ENCODE measurements around the gene KRTAP9-4. TPM values are rescaled to one million over a fixed set of nuclear protein-coding genes. Genes with fewer than 3 reads are reported as not detected.

KRTAP9-4 gene, protein sequence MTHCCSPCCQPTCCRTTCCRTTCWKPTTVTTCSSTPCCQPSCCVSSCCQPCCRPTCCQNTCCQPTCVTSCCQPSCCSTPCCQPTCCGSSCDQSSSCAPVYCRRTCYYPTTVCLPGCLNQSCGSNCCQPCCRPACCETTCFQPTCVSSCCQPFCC
- total RNA-seq (ENCODE audit: low replicate concordance), result not detected in 2 replicates

DNA sequence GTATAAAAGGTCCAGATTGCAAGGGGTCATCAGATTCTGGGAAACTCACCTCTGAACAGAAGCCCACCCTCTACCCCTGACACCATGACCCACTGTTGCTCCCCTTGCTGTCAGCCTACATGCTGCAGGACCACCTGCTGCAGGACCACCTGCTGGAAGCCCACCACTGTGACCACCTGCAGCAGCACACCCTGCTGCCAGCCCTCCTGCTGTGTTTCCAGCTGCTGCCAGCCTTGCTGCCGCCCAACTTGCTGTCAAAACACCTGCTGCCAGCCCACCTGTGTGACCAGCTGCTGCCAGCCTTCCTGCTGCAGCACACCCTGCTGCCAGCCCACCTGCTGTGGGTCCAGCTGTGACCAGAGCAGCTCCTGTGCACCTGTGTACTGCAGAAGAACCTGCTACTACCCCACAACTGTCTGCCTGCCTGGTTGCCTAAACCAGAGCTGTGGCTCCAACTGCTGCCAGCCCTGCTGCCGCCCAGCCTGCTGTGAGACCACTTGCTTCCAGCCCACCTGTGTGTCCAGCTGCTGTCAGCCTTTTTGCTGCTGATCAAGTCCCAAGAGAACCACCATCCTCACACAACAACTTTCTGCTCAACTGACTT is at the start of gene KRTAP9-4:
Gene KRTAP9-4, plus strand, starts transcription at position 51 of the 604 bp plus-strand sequence. Its CDS starts 34 bp downstream, at position 85.

DNA sequence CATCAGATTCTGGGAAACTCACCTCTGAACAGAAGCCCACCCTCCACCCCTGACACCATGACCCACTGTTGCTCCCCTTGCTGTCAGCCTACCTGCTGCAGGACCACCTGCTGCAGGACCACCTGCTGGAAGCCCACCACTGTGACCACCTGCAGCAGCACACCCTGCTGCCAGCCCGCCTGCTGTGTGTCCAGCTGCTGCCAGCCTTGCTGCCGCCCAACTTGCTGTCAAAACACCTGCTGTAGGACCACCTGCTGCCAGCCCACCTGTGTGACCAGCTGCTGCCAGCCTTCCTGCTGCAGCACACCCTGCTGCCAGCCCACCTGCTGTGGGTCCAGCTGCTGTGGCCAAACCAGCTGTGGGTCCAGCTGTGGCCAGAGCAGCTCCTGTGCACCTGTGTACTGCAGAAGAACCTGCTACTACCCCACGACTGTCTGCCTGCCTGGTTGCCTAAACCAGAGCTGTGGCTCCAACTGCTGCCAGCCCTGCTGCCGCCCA is 22.8 kb upstream of the KRTAP9-4 start, which contains the start of gene KRTAP9-2:
Gene KRTAP9-2, plus strand, starts transcription at position 51 of the 498 bp plus-strand sequence. Its CDS starts 7 bp downstream, at position 58.

DNA sequence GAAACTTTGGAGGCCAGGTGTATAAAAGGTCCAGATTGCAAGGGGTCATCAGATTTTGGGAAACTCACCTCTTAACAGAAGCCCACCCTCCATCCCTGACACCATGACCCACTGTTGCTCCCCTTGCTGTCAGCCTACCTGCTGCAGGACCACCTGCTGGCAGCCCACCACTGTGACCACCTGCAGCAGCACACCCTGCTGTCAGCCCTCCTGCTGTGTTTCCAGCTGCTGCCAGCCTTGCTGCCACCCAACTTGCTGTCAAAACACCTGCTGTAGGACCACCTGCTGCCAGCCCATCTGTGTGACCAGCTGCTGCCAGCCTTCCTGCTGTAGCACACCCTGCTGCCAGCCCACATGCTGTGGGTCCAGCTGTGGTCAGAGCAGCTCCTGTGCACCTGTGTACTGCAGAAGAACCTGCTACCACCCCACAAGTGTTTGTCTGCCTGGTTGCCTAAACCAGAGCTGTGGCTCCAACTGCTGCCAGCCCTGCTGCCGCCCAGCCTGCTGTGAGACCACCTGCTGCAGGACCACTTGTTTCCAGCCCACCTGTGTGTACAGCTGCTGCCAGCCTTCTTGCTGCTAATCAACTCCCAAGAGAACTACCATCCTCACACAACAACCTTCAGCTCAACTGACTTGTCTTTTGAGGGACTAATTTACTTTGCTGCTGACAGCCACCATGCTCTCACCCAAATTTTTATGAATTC is 16.9 kb upstream of the KRTAP9-4 start, which contains the start of gene KRTAP9-3:
Gene KRTAP9-3, plus strand, starts transcription at position 51 of the 707 bp plus-strand sequence. Its CDS starts 53 bp downstream, at position 104.

DNA sequence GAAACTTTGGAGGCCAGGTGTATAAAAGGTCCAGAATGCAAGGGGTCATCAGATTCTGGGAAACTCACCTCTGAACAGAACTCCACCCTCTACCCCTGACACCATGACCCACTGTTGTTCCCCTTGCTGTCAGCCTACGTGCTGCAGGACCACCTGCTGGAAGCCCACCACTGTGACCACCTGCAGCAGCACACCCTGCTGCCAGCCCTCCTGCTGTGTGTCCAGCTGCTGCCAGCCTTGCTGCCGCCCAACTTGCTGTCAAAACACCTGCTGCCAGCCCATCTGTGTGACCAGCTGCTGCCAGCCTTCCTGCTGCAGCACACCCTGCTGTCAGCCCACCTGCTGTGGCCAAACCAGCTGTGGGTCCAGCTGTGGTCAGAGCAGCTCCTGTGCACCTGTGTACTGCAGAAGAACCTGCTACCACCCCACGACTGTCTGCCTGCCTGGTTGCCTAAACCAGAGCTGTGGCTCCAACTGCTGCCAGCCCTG is 11.5 kb upstream of the KRTAP9-4 start, which contains the start of gene KRTAP9-8:
Gene KRTAP9-8, plus strand, starts transcription at position 51 of the 489 bp plus-strand sequence. Its CDS starts 53 bp downstream, at position 104.

DNA sequence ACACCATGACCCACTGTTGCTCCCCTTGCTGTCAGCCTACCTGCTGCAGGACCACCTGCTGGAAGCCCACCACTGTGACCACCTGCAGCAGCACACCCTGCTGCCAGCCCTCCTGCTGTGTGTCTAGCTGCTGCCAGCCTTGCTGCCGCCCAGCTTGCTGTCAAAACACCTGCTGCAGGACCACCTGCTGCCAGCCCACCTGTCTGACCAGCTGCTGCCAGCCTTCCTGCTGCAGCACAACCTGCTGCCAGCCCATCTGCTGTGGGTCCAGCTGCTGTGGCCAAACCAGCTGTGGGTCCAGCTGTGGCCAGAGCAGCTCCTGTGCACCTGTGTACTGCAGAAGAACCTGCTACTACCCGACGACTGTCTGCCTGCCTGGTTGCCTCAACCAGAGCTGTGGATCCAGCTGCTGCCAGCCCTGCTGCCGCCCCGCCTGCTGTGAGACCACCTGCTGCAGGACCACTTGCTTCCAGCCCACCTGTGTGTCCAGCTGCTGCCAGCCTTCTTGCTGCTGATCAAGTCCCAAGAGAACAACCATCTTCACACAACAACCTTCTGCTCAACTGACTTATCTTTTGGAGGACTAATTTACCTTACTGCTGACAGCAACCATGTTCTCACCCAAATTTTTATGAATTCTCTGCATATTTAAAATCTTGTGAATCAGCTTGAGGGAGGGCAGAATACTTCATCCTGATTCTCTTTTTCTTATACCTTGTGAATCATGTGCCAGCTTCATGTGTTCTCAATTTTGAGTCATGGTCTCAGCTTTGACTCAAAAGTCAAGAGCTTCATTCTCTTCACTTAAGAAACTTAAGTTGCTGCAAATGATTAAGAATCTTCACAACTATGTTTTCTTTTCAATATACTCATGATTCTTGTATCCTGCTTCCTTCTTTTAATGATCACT is 6.1 kb downstream of the KRTAP9-4 start, which contains the start of gene KRTAP9-9:
Gene KRTAP9-9, plus strand, starts transcription at position 4 of the 910 bp plus-strand sequence.

DNA sequence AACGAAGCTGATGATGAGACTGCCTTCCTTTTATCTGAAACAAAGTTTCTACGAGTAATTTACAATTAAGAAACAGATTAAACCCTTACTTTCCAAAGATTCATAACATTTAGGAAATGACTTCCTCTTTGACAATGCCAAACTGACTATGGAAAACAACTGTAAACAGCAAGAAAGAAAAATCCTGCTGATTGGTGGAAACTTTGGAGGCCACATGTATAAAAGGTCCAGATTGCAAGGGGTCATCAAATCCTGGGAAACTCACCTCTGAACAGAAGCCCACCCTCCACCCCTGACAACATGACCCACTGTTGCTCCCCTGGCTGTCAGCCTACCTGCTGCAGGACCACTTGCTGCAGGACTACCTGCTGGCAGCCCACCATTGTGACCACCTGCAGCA is 15.6 kb downstream of the KRTAP9-4 start, which contains the start of gene KRTAP9-6:
Gene KRTAP9-6, plus strand, starts transcription at position 301 of the 400 bp plus-strand sequence. Its CDS starts 0 bp downstream, at position 301.

DNA sequence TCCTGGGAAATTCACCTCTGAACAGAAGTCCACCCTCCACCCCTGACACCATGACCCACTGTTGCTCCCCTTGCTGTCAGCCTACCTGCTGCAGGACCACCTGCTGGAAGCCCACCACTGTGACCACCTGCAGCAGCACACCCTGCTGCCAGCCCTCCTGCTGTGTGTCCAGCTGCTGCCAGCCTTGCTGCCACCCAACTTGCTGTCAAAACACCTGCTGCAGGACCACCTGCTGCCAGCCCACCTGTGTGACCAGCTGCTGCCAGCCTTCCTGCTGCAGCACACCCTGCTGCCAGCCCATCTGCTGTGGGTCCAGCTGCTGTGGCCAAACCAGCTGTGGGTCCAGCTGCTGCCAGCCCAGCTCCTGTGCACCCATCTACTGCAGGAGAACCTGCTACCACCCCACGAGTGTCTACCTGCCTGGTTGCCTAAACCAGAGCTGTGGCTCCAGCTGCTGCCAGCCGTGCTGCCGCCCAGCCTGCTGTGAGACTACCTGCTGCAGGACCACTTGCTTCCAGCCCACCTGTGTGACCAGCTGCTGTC is 26.2 kb downstream of the KRTAP9-4 start, which contains the start of gene KRTAP9-7:
Gene KRTAP9-7, plus strand, starts transcription at position 51 of the 543 bp plus-strand sequence. Its CDS starts 0 bp downstream, at position 51.

Other genes starting within 250 kb of the KRTAP9-4 start
- gene KRTAP3-2, start 249.8 kb upstream of the KRTAP9-4 start, total RNA-seq (ENCODE audit: low replicate concordance), result not detected in 2 replicates
- gene KRTAP3-1, start 240.6 kb upstream of the KRTAP9-4 start, total RNA-seq (ENCODE audit: low replicate concordance), result not detected in 2 replicates
- gene KRTAP1-5, start 222.5 kb upstream of the KRTAP9-4 start, total RNA-seq (ENCODE audit: low replicate concordance), result not detected in 2 replicates
- not detected in 2 replicates for gene KRTAP1-4, start 219.5 kb upstream of the KRTAP9-4 start, total RNA-seq (ENCODE audit: low replicate concordance)
- gene KRTAP1-3, start 214.8 kb upstream of the KRTAP9-4 start, total RNA-seq (ENCODE audit: low replicate concordance), result not detected in 2 replicates
- not detected in 2 replicates for gene KRTAP1-1, start 208.2 kb upstream of the KRTAP9-4 start, total RNA-seq (ENCODE audit: low replicate concordance)
- not detected in 2 replicates for gene KRTAP2-1, start 202.4 kb upstream of the KRTAP9-4 start, total RNA-seq (ENCODE audit: low replicate concordance)
- not detected in 2 replicates for gene KRTAP2-2, start 194.5 kb upstream of the KRTAP9-4 start, total RNA-seq (ENCODE audit: low replicate concordance)
- not detected in 2 replicates for gene KRTAP2-3, start 189.6 kb upstream of the KRTAP9-4 start, total RNA-seq (ENCODE audit: low replicate concordance)
- not detected in 2 replicates for gene KRTAP2-4, start 183.8 kb upstream of the KRTAP9-4 start, total RNA-seq (ENCODE audit: low replicate concordance)
- not detected in 2 replicates for gene KRTAP4-7, start 165.5 kb upstream of the KRTAP9-4 start, total RNA-seq (ENCODE audit: low replicate concordance)
- not detected in 2 replicates for gene KRTAP4-8, start 151.5 kb upstream of the KRTAP9-4 start, total RNA-seq (ENCODE audit: low replicate concordance)
- gene KRTAP4-16, start 147.5 kb upstream of the KRTAP9-4 start, total RNA-seq (ENCODE audit: low replicate concordance), result not detected in 2 replicates
- not detected in 2 replicates for gene KRTAP4-9, start 144.3 kb upstream of the KRTAP9-4 start, total RNA-seq (ENCODE audit: low replicate concordance)
- not detected in 2 replicates for gene KRTAP4-11, start 131.3 kb upstream of the KRTAP9-4 start, total RNA-seq (ENCODE audit: low replicate concordance)
- gene KRTAP4-12, start 125.5 kb upstream of the KRTAP9-4 start, total RNA-seq (ENCODE audit: low replicate concordance), result not detected in 2 replicates
- not detected in 2 replicates for gene KRTAP4-6, start 109.1 kb upstream of the KRTAP9-4 start, total RNA-seq (ENCODE audit: low replicate concordance)
- not detected in 2 replicates for gene KRTAP4-5, start 99.9 kb upstream of the KRTAP9-4 start, total RNA-seq (ENCODE audit: low replicate concordance)
- not detected in 2 replicates for gene KRTAP4-4, start 88.9 kb upstream of the KRTAP9-4 start, total RNA-seq (ENCODE audit: low replicate concordance)
- not detected in 2 replicates for gene KRTAP4-3, start 81.5 kb upstream of the KRTAP9-4 start, total RNA-seq (ENCODE audit: low replicate concordance)
- not detected in 2 replicates for gene KRTAP4-2, start 71.5 kb upstream of the KRTAP9-4 start, total RNA-seq (ENCODE audit: low replicate concordance)
- not detected in 2 replicates for gene KRTAP4-1, start 64.8 kb upstream of the KRTAP9-4 start, total RNA-seq (ENCODE audit: low replicate concordance)
- gene KRTAP9-1, start 59.8 kb upstream of the KRTAP9-4 start, total RNA-seq (ENCODE audit: low replicate concordance), result not detected in 2 replicates
- not detected in 2 replicates for gene KRTAP9-2, start 23.0 kb upstream of the KRTAP9-4 start, total RNA-seq (ENCODE audit: low replicate concordance)
- not detected in 2 replicates for gene KRTAP9-3, start 17.2 kb upstream of the KRTAP9-4 start, total RNA-seq (ENCODE audit: low replicate concordance)
- gene KRTAP9-8, start 11.7 kb upstream of the KRTAP9-4 start, total RNA-seq (ENCODE audit: low replicate concordance), result not detected in 2 replicates
- gene KRTAP9-9, start 5.7 kb downstream of the KRTAP9-4 start, total RNA-seq (ENCODE audit: low replicate concordance), result not detected in 2 replicates
- gene KRTAP9-6, start 15.7 kb downstream of the KRTAP9-4 start, total RNA-seq (ENCODE audit: low replicate concordance), result not detected in 2 replicates
- not detected in 2 replicates for gene KRTAP9-7, start 26.0 kb downstream of the KRTAP9-4 start, total RNA-seq (ENCODE audit: low replicate concordance)
- gene KRTAP29-1, start 53.2 kb downstream of the KRTAP9-4 start, total RNA-seq (ENCODE audit: low replicate concordance), result not detected in 2 replicates
- not detected in 2 replicates for gene KRTAP16-1, start 59.6 kb downstream of the KRTAP9-4 start, total RNA-seq (ENCODE audit: low replicate concordance)
- not detected in 2 replicates for gene KRTAP17-1, start 66.0 kb downstream of the KRTAP9-4 start, total RNA-seq (ENCODE audit: low replicate concordance)
- gene KRT33A, start 101.1 kb downstream of the KRTAP9-4 start, total RNA-seq (ENCODE audit: low replicate concordance), result not detected in 2 replicates
- gene KRT33B, start 120.1 kb downstream of the KRTAP9-4 start, total RNA-seq (ENCODE audit: low replicate concordance), result not detected in 2 replicates
- under 0.01 TPM in 1 of 2 replicates, not detected in the other for gene KRT34, start 132.6 kb downstream of the KRTAP9-4 start, total RNA-seq (ENCODE audit: low replicate concordance)
- gene KRT31, start 147.9 kb downstream of the KRTAP9-4 start, total RNA-seq (ENCODE audit: low replicate concordance), result not detected in 2 replicates
- not detected in 2 replicates for gene KRT37, start 174.9 kb downstream of the KRTAP9-4 start, total RNA-seq (ENCODE audit: low replicate concordance)
- under 0.01 TPM in 1 of 2 replicates, not detected in the other for gene KRT38, start 191.3 kb downstream of the KRTAP9-4 start, total RNA-seq (ENCODE audit: low replicate concordance)
- not detected in 2 replicates for gene KRT32, start 217.7 kb downstream of the KRTAP9-4 start, total RNA-seq (ENCODE audit: low replicate concordance)
- gene KRT35, start 231.5 kb downstream of the KRTAP9-4 start, total RNA-seq (ENCODE audit: low replicate concordance), result not detected in 2 replicates
- gene KRT36, start 240.2 kb downstream of the KRTAP9-4 start, total RNA-seq (ENCODE audit: low replicate concordance), result 0.08 and 0.12 TPM in 2 replicates

Measured in smooth muscle cell of the coronary artery (primary cell).